Inferior parietal cortex (tissue), 1 donor: Measurements from ENCODE around the gene AMOTL1.

Experiments used
- DNase-seq: peaks from one replicate; pipeline ENCODE4 v3.0.0-alpha.2; 2016; ENCODE audit errors: extremely low spot score

Gene AMOTL1

GRCh38 chr11:94746721-94747120 is 21.4 kb upstream of the AMOTL1 start:
- no peak for DNase-seq

GRCh38 chr11:94747146-94747545 is 21.0 kb upstream of the AMOTL1 start:
- DNase-seq, result no peak

GRCh38 chr11:94747601-94748041 is 20.5 kb upstream of the AMOTL1 start:
- no peak for DNase-seq

GRCh38 chr11:94749369-94749768 is 18.8 kb upstream of the AMOTL1 start:
- DNase-seq, result no peak

- no peak for DNase-seq
These were observed 17.6 kb upstream of the AMOTL1 start for GRCh38 chr11:94750319-94751217.

GRCh38 chr11:94751218-94751609 is 16.9 kb upstream of the AMOTL1 start:
- DNase-seq, result no peak

GRCh38 chr11:94751786-94752185 is 16.4 kb upstream of the AMOTL1 start:
- DNase-seq, result no peak

GRCh38 chr11:94753630-94754029 is 14.5 kb upstream of the AMOTL1 start:
- no peak for DNase-seq

- no peak for DNase-seq
These were observed 13.8 kb upstream of the AMOTL1 start for GRCh38 chr11:94754335-94754734.

- no peak for DNase-seq
These were observed 13.3 kb upstream of the AMOTL1 start for GRCh38 chr11:94754819-94755218.

GRCh38 chr11:94755494-94755893 is 12.7 kb upstream of the AMOTL1 start:
- no peak for DNase-seq

GRCh38 chr11:94757037-94757735 is 11.0 kb upstream of the AMOTL1 start:
- DNase-seq, result no peak

GRCh38 chr11:94758666-94759065 is 9.5 kb upstream of the AMOTL1 start:
- no peak for DNase-seq

GRCh38 chr11:94759522-94759921 is 8.6 kb upstream of the AMOTL1 start:
- no peak for DNase-seq

- DNase-seq, result no peak
These were observed 7.9 kb upstream of the AMOTL1 start for GRCh38 chr11:94760296-94760695.

GRCh38 chr11:94762208-94762607 is 5.9 kb upstream of the AMOTL1 start:
- no peak for DNase-seq

GRCh38 chr11:94762995-94763394 is 5.2 kb upstream of the AMOTL1 start:
- DNase-seq, result no peak

- DNase-seq, result no peak
These were observed 1.4 kb upstream of the AMOTL1 start for GRCh38 chr11:94766713-94767206.

- DNase-seq, result no peak
These were observed 865 bp upstream of the AMOTL1 start for GRCh38 chr11:94767291-94767690.

- no peak for DNase-seq
These were observed 716 bp downstream of the AMOTL1 start for GRCh38 chr11:94768602-94769541.

- DNase-seq, result no peak
These were observed 1.7 kb downstream of the AMOTL1 start for GRCh38 chr11:94769880-94770279.
